ENCODE measurements around the gene NOTCH4. TPM values are rescaled to one million over a fixed set of nuclear protein-coding genes. Genes with fewer than 3 reads are reported as not detected.
A peak's percentile ranks its signal among the peaks of the same experiment; 100 is the strongest.

Gene NOTCH4
- total RNA-seq, 1 experiment from 2014 or later, result 2.3 TPM

DNA sequence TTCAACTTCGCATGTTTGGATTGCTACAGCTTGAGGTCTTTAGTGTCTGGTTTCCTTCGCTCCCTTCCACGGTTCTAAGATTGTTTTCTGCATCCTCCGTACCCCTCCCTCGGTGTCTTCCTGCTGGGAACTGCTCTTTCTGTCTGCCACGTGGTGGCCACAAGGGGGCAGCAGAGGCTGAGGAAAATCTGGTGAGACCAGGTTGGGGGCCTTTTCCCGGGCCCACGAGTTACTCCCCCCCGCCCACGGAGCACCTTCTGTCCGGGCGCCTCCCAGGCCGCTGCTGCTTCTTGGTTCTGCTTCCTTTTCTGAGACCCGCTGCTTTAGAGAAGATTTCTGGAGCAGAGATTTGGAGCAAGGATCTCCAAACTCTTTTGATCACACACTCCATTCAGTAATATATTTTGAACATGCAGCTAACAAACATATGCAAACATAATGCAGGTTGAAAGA is 21.1 kb upstream of the NOTCH4 start:
- peak; percentile 77 for DNase-seq
- no peak overlapping the region for H3K23ac ChIP-seq (ENCODE audit: insufficient read length, low read depth, low read length)
- Mint-ChIP-seq H3K27me3 (ENCODE audit: low read depth) (no peaks in the 10 kb centered on the region; the same call in 1 of the 2 replicates), H3K36me3 (ENCODE audit: insufficient read depth in 1 of 3, low read depth in 3 of 3) (peaks cover 0 to 12% (median 3%) of the 10 kb centered on the region in 3 experiments; a peak in 2 of 7 replicates), H3K4me3 (peak overlapping the region in 1 of 2 experiments; percentile 5; a peak in 2 of 5 replicates), H3K9me3 (peaks cover 9 to 15% of the 10 kb centered on the region in 2 experiments), H3K27ac (peak overlapping the region in 1 of 3 experiments; percentile 13; a peak in 1 of 7 replicates), H3K4me1 (peaks cover 4 to 9% of the 10 kb centered on the region in 2 experiments; a peak in 3 of 4 replicates)
- H4K5ac ChIP-seq (ENCODE audit: insufficient read length, low read depth, low read length), result no peak overlapping the region
- H3K4me1 ChIP-seq (ENCODE audit: insufficient read depth, low read length), result no peaks in the 10 kb centered on the region
- no peaks in the 10 kb centered on the region for H3K27me3 ChIP-seq (ENCODE audit: insufficient read depth, low read length)
- no peaks in the 10 kb centered on the region for H3K79me2 ChIP-seq (ENCODE audit: insufficient read depth, low read length)
- H4K20me1 ChIP-seq (ENCODE audit: control insufficient read depth, insufficient read depth, insufficient read length), result no peaks in the 10 kb centered on the region
- H2AK5ac ChIP-seq (ENCODE audit: insufficient read length, low read length), result no peak overlapping the region
- no peak overlapping the region for H3T11ph ChIP-seq (ENCODE audit: low read length)
- H3K18ac ChIP-seq (ENCODE audit: insufficient read length, low read depth, low read length), result no peak overlapping the region
- no peak overlapping the region for H2BK15ac ChIP-seq (ENCODE audit: low read depth, low read length)
- H3K79me1 ChIP-seq (ENCODE audit: insufficient read depth, low read depth, low read length, poor library complexity, severe bottlenecking), result no peaks in the 10 kb centered on the region
- no peak overlapping the region for H3K4me2 ChIP-seq (ENCODE audit: insufficient read depth, insufficient read length, low read length)
- no peak overlapping the region for H3K27ac ChIP-seq (ENCODE audit: insufficient read length, low read depth, low read length)
- no peaks in the 10 kb centered on the region for H3K23me2 ChIP-seq (ENCODE audit: insufficient read length, low read depth, low read length, poor library complexity, severe bottlenecking)
- no peak overlapping the region for H3K4ac ChIP-seq (ENCODE audit: low read depth, low read length)
- WGBS (ENCODE audit: extremely low coverage, insufficient read length, low lambda C conversion rate), result no CpG with 5 or more reads among the region's 14 CpGs
- H2BK5ac ChIP-seq (ENCODE audit: insufficient read length, low read length), result no peak overlapping the region
- no peak overlapping the region for H2BK120ac ChIP-seq (ENCODE audit: low read depth, low read length, poor library complexity, severe bottlenecking)
- no peak overlapping the region for H3K56ac ChIP-seq (ENCODE audit: insufficient read length, low read depth, low read length)
- H2AFZ ChIP-seq (ENCODE audit: low read length), result no peak overlapping the region
- H4K91ac ChIP-seq (ENCODE audit: insufficient read length, low read depth, low read length), result no peak overlapping the region
- H3K14ac ChIP-seq (ENCODE audit: insufficient read depth, low read length), result no peak overlapping the region
- no peak overlapping the region for H4K8ac ChIP-seq (replicated peaks; ENCODE audit: insufficient read length, low read depth, low read length)
- no peak overlapping the region for H3K9ac ChIP-seq (ENCODE audit: extremely low read depth, insufficient read length, low read length)
- TF ChIP-seq, protein P1, sequence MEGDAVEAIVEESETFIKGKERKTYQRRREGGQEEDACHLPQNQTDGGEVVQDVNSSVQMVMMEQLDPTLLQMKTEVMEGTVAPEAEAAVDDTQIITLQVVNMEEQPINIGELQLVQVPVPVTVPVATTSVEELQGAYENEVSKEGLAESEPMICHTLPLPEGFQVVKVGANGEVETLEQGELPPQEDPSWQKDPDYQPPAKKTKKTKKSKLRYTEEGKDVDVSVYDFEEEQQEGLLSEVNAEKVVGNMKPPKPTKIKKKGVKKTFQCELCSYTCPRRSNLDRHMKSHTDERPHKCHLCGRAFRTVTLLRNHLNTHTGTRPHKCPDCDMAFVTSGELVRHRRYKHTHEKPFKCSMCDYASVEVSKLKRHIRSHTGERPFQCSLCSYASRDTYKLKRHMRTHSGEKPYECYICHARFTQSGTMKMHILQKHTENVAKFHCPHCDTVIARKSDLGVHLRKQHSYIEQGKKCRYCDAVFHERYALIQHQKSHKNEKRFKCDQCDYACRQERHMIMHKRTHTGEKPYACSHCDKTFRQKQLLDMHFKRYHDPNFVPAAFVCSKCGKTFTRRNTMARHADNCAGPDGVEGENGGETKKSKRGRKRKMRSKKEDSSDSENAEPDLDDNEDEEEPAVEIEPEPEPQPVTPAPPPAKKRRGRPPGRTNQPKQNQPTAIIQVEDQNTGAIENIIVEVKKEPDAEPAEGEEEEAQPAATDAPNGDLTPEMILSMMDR (conservative IDR thresholded peaks at IDR 0.05), result peak; percentile 95
- no peak overlapping the region for H2BK20ac ChIP-seq (ENCODE audit: low read depth, low read length, poor library complexity, severe bottlenecking)
- no peak overlapping the region for H2BK12ac ChIP-seq (ENCODE audit: insufficient read length, low read depth, low read length)
- no peaks in the 10 kb centered on the region for H3K9me3 ChIP-seq (ENCODE audit: control insufficient read depth, low read depth, low read length)

All from H9 (cell line).